HG03460 (cell line): ENCODE data around the gene TCHHL1.

Source experiments
- ATAC-seq: cut with Tn5 transposase; IDR thresholded peaks from one replicate; pipeline ENCODE4 v1.9.1; 2021; ENCODE audit not compliant: unreplicated experiment

The TCHHL1 gene

DNA sequence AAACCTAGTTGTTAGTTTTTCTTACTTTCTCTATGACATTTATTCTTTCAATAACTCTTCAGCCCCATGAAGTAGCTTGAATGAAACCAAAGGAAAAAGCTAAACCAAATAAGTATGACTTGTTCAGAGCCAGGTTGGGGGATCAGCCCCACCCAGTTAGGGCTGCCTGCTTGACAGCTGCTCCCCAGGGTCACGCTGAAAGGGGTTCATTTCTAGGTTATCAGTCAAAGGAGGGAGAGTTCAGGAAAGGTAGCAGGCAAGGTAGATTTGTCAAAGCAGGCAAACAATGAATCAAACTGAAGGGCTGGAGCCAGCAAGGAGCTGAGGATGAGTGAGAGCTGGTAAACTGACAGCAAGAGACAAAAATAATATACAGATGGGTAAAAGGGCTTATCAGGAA, 49.0 kb downstream of the TCHHL1 start:
- ATAC-seq, result no peak

DNA sequence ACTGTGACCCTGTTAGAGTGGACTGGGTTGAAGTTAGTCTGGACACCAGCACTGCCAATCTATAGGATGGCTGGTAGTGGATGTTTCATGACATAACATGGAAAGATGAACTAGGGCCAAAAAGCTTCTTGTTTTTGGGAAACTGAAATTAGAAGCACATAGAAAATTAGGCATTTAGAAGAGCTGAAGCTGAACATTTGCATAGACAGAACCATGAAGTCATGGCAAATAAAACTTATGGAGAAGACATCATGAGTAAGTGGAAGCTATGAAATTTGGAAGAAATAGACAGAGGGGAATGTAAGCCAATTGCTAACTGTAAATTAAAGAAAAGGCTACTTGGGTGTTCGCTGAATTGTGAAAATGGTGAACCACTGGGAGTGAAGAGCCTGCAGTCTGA, 49.4 kb downstream of the TCHHL1 start:
- no peak for ATAC-seq

DNA sequence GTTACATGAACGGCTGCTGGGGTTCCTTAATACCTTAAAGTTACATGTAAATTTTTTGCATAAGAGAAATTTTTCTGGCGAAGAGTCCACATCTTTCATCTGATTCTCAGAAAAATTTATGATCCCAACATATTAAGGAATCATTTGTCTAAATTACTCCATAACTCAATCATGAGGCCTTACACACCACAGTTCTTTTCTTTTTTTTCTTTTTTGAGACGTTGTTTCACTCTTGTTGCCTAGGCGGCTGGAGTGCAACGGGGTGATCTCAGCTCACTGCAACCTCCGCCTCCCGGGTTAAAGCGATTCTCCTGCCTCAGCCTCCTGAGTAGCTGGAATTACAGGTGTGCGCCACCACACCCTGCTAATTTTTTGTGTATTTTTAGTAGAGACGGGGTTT, 50.0 kb downstream of the TCHHL1 start:
- no peak for ATAC-seq

DNA sequence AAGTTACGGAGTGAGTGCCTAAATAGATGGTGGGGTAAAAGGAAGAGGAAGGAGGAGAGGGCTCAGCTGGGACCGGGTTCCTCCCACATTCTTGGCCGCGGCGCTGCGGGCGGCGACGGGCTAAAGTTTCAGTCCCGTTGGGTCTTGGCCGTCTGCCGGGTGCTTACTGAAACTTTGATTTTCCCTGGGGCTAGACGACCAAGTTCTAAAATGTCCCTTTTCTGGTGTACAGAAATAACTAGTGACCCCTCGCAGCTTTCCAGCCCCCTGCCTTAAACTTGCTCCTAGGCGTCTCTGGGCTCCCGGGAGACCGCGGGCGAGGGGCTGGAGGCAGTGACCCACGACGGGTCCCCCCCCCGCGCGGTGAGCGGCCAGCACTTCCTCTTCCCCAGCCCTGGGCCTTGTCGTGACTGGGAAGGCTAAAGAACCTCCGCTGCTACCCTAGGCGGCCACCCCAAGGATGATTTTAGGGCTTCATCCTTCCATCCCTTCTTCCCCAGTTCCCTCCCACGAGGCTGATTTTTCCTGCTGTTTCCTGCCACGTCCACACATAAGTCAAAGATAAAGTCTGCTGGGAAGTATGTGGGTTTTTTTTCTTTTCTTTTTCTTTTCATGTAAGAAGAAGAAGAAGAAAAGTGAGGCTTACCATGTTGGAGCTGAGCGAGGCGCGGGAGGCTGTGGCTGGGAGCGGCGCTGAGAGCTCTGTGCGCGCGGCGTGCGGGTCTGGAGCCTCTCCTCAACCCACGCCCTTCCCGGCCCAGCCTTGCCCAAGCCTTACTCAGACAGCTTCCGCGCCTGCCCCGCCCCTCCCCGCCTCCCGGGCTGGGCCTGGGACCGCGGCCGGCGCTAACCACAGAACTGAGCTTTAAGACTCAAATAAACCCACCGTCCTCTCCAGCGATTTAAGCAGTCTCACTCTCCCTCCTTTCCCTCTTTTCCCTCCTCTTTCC, 52.3 kb downstream of the TCHHL1 start, which contains the start of gene S100A11:
S100A11 (minus strand) TSS at position 738 of the 950 bp plus-strand sequence; CDS start at position 649, 89 bp downstream.
- ATAC-seq, result peak; percentile 52

DNA sequence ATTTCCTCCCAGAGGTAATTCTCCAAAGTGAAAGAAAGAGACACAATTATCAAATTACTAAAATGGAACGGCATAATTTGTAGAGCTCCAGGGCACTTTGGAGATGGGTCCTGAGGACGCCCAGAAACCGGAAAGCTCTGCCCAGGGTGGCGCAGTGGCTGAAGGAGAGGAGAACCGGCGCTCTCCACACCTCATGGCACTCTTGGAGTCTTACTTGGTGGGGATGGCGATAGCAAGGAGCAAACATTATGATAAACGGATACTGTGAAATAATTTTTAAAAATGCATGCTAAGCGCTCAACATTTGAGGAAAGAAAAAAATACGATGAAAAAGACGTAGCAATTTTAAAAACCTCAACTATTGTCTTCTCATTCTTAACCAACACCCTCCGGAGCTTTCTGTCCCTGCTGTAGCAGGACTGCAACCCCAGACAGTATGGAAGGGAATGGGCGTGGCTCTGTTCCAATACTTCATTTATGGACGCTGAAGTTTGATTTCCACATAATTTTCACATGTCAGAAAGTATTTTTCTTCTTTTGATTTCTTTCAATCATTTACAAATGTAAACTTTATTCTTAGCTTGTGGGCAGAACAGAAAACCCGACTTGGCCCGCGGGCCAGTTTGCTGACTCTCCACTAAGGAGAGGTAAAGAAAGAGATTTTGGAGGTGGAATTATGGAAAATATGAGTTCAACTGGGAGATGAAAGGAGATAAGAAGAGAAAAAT, 53.2 kb downstream of the TCHHL1 start:
- no peak for ATAC-seq

DNA sequence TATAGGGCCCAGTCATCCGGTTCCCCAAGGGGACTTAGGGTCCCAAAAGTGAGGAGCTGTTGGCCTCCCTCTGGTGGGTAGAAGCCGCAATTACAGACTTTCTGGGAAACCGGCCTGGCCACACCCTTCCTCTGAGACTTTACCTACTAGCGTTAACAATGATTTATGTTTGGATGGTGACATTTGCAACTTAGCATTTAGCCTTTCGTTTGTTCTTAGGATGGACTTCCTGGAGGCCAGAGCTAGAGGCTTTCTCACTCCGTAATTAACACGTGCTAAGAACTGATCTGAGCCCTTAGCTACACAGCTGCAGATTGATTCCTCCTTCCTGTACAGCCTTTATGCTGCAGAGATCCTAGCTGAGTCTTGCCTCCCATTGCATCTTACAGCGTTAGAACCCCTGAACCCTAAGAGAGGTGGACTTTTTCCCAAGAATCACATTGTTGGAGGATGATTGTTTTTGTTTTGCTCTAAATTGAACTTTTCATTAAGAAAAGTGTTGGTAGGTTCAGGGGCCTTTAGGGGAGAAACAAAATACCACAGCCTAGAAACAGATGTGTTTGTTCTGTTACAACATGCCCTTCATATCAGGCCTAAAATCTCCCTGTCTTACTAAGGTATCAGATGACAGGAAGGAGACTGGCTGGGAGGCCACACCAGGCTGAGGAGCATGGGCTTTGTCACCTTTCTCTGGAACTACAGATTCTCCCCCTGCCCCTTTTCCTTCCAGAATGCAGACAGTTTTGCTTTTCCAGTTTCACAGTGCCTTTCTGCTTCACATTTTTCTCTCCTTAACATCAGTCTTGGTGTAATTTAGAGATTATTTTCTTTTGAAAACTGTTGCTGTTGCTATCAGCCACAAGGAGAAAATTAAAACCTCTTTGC, 54.0 kb downstream of the TCHHL1 start:
- peak; percentile 38 for ATAC-seq

DNA sequence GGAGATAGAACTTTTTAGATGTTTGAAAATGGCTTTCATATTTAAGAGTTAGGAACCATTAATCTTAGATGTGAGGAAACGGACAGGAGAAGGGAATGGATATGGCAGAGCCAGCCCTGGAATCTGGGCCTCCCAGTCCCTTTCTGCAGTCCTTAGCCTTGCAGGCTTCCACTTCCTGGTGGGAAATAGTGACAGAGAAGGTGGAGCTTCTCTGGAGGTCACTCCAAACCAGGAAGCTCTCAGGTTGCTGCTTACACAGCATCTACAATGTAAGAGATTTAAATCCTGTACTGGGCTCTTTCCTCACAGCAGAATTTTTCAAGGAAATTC, 54.6 kb downstream of the TCHHL1 start:
- ATAC-seq, result no peak
